HG03354 (cell line): ENCODE measurements around the gene ZNF839.
"Not testable (repeated sequence)": the region's sequence is repeated elsewhere in the genome, so short reads cannot be mapped to it uniquely, and the experiment has no call there.

Source experiments
- ATAC-seq: cut with Tn5 transposase; IDR thresholded peaks from one replicate; pipeline ENCODE4 v1.9.1; 2021; ENCODE audit warnings: mild to moderate bottlenecking; ENCODE audit not compliant: unreplicated experiment, poor library complexity, severe bottlenecking

ZNF839 gene

GRCh38 chr14:102304611-102305506, 14.7 kb upstream of the ZNF839 start, which contains the start of gene MOK:
TSS of gene MOK (minus strand) at chr14:102305164. CDS start at chr14:102304968, 196 bp downstream.
- ATAC-seq = peak; percentile 96

- ATAC-seq = peak; percentile 49
These were observed 5.1 kb upstream of the ZNF839 start for GRCh38 chr14:102314242-102315011.

GRCh38 chr14:102315121-102315520, 4.4 kb upstream of the ZNF839 start:
- ATAC-seq = no peak

GRCh38 chr14:102316338-102316742, 3.2 kb upstream of the ZNF839 start:
- ATAC-seq = no peak

DNA sequence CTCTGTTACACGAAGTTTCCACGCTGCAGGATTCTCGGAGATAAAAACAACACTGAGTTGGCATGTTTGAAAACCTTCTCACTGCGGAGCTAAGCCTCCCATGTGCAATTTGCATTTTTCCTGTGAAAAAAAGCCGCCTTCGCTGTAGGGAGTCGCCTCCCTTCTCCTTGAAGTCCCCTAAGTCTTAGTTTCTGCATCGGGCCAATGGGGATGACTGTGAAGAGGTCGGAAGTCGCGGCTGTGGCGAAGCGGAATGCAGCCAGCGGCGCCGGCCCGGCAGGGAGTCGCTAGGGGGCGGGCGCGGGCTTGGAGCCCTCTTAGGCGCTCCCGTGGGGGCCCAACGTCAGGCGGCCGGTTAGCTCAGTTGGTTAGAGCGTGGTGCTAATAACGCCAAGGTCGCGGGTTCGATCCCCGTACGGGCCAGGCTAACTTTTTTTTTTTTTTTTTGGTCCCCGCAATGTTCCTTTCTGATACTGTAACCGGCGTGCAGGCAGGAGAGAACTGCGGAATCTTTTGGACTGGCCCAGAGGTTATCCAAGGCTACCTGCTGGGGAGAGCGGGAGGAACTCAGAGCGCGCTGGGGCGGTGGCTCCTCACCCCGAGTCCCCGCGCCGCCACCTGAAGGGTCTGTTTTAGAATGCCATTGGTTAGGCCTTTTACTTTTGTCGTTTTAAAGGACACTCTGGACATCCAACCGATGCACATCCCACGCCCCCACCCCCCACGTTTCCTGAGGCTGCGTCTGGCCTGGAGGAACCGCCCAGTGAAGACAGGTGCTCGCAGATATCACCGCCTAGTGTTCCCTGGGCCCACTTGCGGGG, 2.6 kb upstream of the ZNF839 start:
- peak; percentile 62 for ATAC-seq

DNA sequence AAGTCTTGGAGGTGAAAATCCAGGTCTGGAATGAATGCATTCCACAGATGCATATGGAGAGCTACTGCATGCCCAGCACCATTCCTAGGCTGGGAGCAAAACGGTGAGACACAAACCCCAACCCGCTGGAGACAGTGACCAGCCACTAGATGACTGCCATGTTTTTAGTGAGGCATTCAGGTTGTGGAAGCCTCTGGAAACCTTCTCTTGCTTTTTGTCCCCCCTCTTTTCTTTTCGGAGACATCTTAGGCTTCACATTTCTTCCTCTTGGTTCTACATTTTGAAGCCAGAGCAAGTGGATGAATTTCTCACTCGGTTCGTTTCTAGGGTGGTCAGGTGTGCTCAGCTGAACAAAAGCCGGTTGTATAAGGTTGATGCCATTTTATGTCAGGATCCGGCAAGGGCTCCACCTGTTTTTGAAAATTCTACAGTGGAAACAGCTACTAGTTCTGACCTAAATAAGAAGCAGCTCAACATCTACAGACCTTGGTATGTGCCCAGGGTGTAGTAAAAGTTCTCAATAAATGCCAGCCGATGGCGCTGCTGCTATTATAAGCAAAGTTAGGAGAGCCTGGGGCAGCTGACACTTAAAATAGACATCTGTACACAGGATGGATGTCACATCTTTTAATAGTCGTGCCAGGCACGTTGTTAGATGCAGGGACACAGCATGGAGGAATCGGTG, 1.8 kb upstream of the ZNF839 start:
- no peak for ATAC-seq

GRCh38 chr14:102318781-102319276, 717 bp upstream of the ZNF839 start:
- no peak for ATAC-seq

- ATAC-seq = peak; percentile 19
These were observed 601 bp downstream of the ZNF839 start for GRCh38 chr14:102320033-102320660.

GRCh38 chr14:102320671-102321455, 1.3 kb downstream of the ZNF839 start:
- no peak for ATAC-seq

DNA sequence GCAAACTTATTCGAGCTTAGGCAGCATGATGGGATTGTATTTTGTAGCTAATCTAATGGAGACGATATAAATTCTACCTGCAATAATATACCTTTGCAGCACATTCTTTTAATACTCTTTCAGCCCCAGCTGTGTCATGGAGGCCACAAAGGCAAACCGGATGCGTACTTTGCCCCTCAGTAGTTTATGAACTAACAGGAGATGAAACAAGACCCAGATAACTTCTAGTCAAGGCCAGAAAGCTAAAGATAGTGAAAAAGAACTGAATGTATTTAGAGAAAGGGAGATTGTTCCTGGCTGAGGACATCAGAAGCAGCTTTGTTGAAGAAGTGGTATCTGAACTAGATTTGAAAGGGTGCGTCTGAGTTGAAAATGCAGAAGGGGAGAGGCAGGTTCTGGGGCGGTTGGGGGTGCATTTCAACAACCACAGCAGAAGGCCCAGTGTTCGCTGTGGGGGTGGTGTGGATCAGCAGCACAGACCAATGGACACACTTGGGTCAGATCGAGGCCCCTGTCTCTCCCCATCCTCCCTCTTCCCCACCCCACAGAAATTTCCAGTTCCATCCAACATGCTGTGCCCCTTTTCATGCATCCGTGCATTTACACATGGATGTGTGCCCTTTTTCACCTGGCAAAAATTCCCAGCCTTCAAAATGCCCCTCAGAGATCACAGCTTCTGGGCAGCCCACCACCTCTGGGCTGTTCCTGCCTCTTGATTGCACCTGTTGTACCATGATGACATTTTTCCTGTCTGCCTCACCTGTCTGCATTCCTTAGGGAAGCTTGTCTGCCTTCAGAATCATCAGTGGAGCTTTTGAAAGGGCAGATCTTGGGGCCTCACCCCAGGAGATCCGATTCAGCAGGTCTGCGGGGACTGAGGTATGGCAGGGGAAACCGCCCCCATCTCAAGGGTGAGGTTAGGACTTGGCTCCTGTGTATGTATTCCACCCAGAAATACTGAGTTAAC, 2.2 kb downstream of the ZNF839 start:
- ATAC-seq = no peak

GRCh38 chr14:102323102-102323501, 3.6 kb downstream of the ZNF839 start:
- no peak for ATAC-seq

- no peak for ATAC-seq
These were observed 6.3 kb downstream of the ZNF839 start for GRCh38 chr14:102325791-102326345.

GRCh38 chr14:102326583-102326982, 7.0 kb downstream of the ZNF839 start:
- ATAC-seq = no peak

GRCh38 chr14:102329381-102329780, 9.8 kb downstream of the ZNF839 start:
- not testable (repeated sequence) for ATAC-seq

DNA sequence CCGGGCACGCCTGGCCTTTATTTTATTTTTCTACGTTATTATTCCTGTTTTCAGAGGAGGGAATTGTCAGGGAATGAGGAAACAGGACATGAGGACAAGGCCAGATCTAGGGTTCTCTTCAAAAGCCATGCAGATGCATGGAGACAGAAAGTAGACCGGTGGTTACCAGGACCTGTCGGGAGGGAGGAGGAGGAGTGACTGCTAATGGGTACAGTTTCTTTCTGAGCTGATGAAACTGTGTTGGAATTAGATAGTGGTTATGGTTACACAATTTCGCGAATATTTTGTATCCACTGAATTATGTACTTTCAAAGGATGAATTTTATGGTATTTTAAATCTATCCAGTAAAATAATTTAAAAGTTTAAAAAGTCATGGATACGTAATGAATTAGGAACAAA, 11.3 kb downstream of the ZNF839 start:
- no peak for ATAC-seq

GRCh38 chr14:102333390-102333789, 13.8 kb downstream of the ZNF839 start:
- no peak for ATAC-seq
